ENCODE measurements around the gene TMEM181.
"Not testable (repeated sequence)": the region's sequence is repeated elsewhere in the genome, so short reads cannot be mapped to it uniquely, and the experiment has no call there.

Gene TMEM181

DNA sequence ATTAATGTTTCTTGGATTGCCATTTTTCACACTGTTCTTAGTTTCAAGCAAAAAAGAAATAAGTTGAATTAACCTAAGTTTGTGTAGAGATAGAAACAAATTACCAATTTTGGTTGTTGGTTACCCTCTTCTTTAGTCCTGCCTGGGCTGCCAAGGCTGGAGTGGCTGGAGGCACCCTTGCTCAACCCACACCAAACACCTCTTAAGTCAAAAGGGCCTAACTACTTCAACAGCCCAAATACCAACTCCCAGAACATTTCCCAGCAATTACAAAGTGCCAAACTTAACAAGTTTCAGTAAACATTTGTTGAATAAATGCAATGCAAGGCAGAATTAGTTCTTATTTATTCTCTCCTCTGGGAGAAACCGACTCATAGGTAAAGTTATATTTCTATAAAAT is 38.1 kb upstream of the TMEM181 start:
- in situ Hi-C loops (cut with HindIII; ENCODE audit: low pct_ligation_motif_present, low sequenced_read_pairs): no loop called here
- Histone ChIP-seq H3K27me3 (replicated peaks) (peaks cover 3% of the 10 kb centered on the region), H3K4me3 (ENCODE audit: low read depth, low read length) (no peak overlapping the region), H3K36me3 (replicated peaks) (no peaks in the 10 kb centered on the region), H3K27ac (no peak overlapping the region)
- TF ChIP-seq, protein P1, sequence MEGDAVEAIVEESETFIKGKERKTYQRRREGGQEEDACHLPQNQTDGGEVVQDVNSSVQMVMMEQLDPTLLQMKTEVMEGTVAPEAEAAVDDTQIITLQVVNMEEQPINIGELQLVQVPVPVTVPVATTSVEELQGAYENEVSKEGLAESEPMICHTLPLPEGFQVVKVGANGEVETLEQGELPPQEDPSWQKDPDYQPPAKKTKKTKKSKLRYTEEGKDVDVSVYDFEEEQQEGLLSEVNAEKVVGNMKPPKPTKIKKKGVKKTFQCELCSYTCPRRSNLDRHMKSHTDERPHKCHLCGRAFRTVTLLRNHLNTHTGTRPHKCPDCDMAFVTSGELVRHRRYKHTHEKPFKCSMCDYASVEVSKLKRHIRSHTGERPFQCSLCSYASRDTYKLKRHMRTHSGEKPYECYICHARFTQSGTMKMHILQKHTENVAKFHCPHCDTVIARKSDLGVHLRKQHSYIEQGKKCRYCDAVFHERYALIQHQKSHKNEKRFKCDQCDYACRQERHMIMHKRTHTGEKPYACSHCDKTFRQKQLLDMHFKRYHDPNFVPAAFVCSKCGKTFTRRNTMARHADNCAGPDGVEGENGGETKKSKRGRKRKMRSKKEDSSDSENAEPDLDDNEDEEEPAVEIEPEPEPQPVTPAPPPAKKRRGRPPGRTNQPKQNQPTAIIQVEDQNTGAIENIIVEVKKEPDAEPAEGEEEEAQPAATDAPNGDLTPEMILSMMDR (IDR thresholded peaks at IDR 0.05; ENCODE audit: low read depth, low read length, missing control alignments): no peak
- DNase-seq: no peak

DNA sequence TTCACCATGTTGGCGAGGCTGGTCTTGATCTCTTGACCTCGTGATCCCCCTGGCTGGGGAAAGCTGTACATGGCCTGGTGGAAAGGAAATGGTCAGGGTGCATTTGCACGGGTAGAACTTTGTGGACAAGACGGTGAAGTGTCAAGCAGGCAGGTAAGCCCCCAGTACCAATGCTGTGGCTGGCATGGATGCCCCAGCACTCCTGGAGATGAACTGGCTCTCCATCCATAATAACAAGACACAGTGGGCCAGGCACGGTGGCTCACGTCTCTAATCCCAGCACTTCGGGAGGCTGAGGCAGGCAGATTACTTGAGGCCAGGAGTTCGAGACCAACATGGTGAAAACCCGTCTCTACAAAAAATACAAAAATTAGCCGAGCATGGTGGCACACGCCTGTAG is 37.3 kb upstream of the TMEM181 start:
- Histone ChIP-seq H3K27ac (no peak overlapping the region), H3K36me3 (replicated peaks) (no peaks in the 10 kb centered on the region), H3K27me3 (replicated peaks) (peaks cover 3% of the 10 kb centered on the region), H3K4me3 (ENCODE audit: low read depth, low read length) (no peak overlapping the region)
- in situ Hi-C loops (cut with HindIII; ENCODE audit: low pct_ligation_motif_present, low sequenced_read_pairs): no loop called here
- no peak for DNase-seq
- TF ChIP-seq, protein P1 (IDR thresholded peaks at IDR 0.05; ENCODE audit: low read depth, low read length, missing control alignments): no peak

- Histone ChIP-seq H3K27ac (no peak overlapping the region), H3K36me3 (replicated peaks) (no peaks in the 10 kb centered on the region), H3K4me3 (ENCODE audit: low read depth, low read length) (no peak overlapping the region), H3K27me3 (replicated peaks) (peaks cover 3% of the 10 kb centered on the region)
- TF ChIP-seq, protein P1 (IDR thresholded peaks at IDR 0.05; ENCODE audit: low read depth, low read length, missing control alignments): no peak
- DNase-seq: no peak
- in situ Hi-C loops (cut with HindIII; ENCODE audit: low pct_ligation_motif_present, low sequenced_read_pairs): no loop called here
Observed at GRCh38 chr6:158524311-158524710, 35.6 kb upstream of the TMEM181 start.

DNA sequence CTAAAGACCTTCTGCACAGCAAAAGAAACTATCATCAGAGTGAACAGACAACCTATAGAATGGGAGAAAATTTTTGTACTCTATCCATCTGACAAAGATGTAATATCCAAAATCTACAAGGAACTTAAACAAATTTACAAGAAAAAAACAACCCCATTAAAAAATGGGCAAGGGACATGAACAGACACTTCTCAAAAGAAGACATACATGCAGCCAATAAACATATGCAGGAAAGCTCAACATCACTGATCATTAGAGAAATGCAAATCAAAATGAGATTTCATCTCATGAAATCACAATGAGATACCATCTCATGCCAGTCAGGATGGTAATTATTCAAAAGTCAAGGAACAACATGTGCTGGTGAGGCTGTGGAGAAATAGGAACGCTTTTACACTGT is 32.0 kb upstream of the TMEM181 start:
- H3K4me3 ChIP-seq (ENCODE audit: low read depth, low read length); in situ Hi-C loops (cut with HindIII; ENCODE audit: low pct_ligation_motif_present, low sequenced_read_pairs); H3K27me3 ChIP-seq (replicated peaks); DNase-seq; H3K36me3 ChIP-seq (replicated peaks); H3K27ac ChIP-seq: not testable (repeated sequence)

GRCh38 chr6:158528826-158529225 is 31.1 kb upstream of the TMEM181 start:
- in situ Hi-C loops (cut with HindIII; ENCODE audit: low pct_ligation_motif_present, low sequenced_read_pairs): no loop called here
- no peak for DNase-seq
- TF ChIP-seq, protein P1 (IDR thresholded peaks at IDR 0.05; ENCODE audit: low read depth, low read length, missing control alignments): no peak
- Histone ChIP-seq H3K27me3 (replicated peaks) (peaks cover 3% of the 10 kb centered on the region), H3K36me3 (replicated peaks) (no peaks in the 10 kb centered on the region), H3K4me3 (ENCODE audit: low read depth, low read length) (no peak overlapping the region), H3K27ac (no peak overlapping the region)

GRCh38 chr6:158529629-158530028 is 30.3 kb upstream of the TMEM181 start:
- DNase-seq: no peak
- Histone ChIP-seq H3K36me3 (replicated peaks) (no peaks in the 10 kb centered on the region), H3K27me3 (replicated peaks) (peaks cover 2% of the 10 kb centered on the region), H3K4me3 (ENCODE audit: low read depth, low read length) (no peak overlapping the region), H3K27ac (no peak overlapping the region)
- in situ Hi-C loops (cut with HindIII; ENCODE audit: low pct_ligation_motif_present, low sequenced_read_pairs): no loop called here
- TF ChIP-seq, protein P1 (IDR thresholded peaks at IDR 0.05; ENCODE audit: low read depth, low read length, missing control alignments): no peak

Measured in brain microvascular endothelial cell (primary cell).